Measurements from ENCODE around the gene WDFY2. TPM values are rescaled to one million over a fixed set of nuclear protein-coding genes. Genes with fewer than 3 reads are reported as not detected.

Gene WDFY2
- total and polyA plus RNA-seq, 2 of the 13 experiments (the other 11 are each of a cell fraction or from before 2014, with no cell fraction given) = 22.6 to 27.0 TPM

- TF ChIP-seq PRDM10 (CRISPR knock-in tag; IDR thresholded peaks at IDR 0.05; ENCODE audit: low read depth) (peak; percentile 84), ZNF788 (CRISPR knock-in tag; IDR thresholded peaks at IDR 0.05; ENCODE audit: borderline replicate concordance) (peak; percentile 82; the same call in 1 of the 2 replicates), ZBTB33 (CRISPR knock-in tag; IDR thresholded peaks at IDR 0.05) (peak; percentile 51), RFX5 (IDR thresholded peaks at IDR 0.05; ENCODE audit: low read depth, low read length) (no peak), ZNF652 (CRISPR knock-in tag; IDR thresholded peaks at IDR 0.05; ENCODE audit: borderline replicate concordance, low read depth) (no peak), ZNF724P (CRISPR knock-in tag; IDR thresholded peaks at IDR 0.05; ENCODE audit: borderline replicate concordance) (no peak), MXD3 (CRISPR knock-in tag; IDR thresholded peaks at IDR 0.05) (no peak), ZNF616 (CRISPR knock-in tag; IDR thresholded peaks at IDR 0.05; ENCODE audit: low read depth) (no peak), ZNF530 (CRISPR knock-in tag; IDR thresholded peaks at IDR 0.05; ENCODE audit: low read depth) (no peak), ZNF609 (CRISPR knock-in tag; IDR thresholded peaks at IDR 0.05; ENCODE audit: borderline replicate concordance) (peak; percentile 76), PPARG (CRISPR knock-in tag; conservative IDR thresholded peaks at IDR 0.05) (peak; percentile 66; the same call in 1 of the 2 replicates), DMAP1 (CRISPR knock-in tag; IDR thresholded peaks at IDR 0.05) (no peak; the same call in 1 of the 2 replicates), ZNF709 (CRISPR knock-in tag; IDR thresholded peaks at IDR 0.05) (0 out of 2 replicates have a peak, but pooled peaks have one; percentile 36), ELF1 (CRISPR knock-in tag; IDR thresholded peaks at IDR 0.05) (0 out of 2 replicates have a peak, but pooled peaks have one; percentile 42), SRSF4 (IDR thresholded peaks at IDR 0.05; ENCODE audit: low read depth, low read length, poor library complexity, severe bottlenecking) (no peak), REL (CRISPR knock-in tag; conservative IDR thresholded peaks at IDR 0.05) (no peak), ZNF143 (CRISPR knock-in tag; IDR thresholded peaks at IDR 0.05) (peak; percentile 68), ZNF333 (CRISPR knock-in tag; IDR thresholded peaks at IDR 0.05; ENCODE audit: borderline replicate concordance) (no peak)
Observed at GRCh38 chr13:51620165-51620983, 36.1 kb downstream of the WDFY2 start (continued).

Measured in HepG2 (cell line).